ENCODE results near the gene COIL. TPM values are rescaled to one million over a fixed set of nuclear protein-coding genes. Genes with fewer than 3 reads are reported as not detected.
A peak's percentile ranks its signal among the peaks of the same experiment; 100 is the strongest.

The COIL gene, protein sequence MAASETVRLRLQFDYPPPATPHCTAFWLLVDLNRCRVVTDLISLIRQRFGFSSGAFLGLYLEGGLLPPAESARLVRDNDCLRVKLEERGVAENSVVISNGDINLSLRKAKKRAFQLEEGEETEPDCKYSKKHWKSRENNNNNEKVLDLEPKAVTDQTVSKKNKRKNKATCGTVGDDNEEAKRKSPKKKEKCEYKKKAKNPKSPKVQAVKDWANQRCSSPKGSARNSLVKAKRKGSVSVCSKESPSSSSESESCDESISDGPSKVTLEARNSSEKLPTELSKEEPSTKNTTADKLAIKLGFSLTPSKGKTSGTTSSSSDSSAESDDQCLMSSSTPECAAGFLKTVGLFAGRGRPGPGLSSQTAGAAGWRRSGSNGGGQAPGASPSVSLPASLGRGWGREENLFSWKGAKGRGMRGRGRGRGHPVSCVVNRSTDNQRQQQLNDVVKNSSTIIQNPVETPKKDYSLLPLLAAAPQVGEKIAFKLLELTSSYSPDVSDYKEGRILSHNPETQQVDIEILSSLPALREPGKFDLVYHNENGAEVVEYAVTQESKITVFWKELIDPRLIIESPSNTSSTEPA
- polyA plus RNA-seq (2013, experiment 1 of 4) = 30.7 TPM
- 27.3 TPM for polyA plus RNA-seq (2013, experiment 2 of 4)
- 23.4 TPM for polyA plus RNA-seq (2013, experiment 3 of 4)
- polyA plus RNA-seq (2013, experiment 4 of 4) = 26.3 TPM

DNA sequence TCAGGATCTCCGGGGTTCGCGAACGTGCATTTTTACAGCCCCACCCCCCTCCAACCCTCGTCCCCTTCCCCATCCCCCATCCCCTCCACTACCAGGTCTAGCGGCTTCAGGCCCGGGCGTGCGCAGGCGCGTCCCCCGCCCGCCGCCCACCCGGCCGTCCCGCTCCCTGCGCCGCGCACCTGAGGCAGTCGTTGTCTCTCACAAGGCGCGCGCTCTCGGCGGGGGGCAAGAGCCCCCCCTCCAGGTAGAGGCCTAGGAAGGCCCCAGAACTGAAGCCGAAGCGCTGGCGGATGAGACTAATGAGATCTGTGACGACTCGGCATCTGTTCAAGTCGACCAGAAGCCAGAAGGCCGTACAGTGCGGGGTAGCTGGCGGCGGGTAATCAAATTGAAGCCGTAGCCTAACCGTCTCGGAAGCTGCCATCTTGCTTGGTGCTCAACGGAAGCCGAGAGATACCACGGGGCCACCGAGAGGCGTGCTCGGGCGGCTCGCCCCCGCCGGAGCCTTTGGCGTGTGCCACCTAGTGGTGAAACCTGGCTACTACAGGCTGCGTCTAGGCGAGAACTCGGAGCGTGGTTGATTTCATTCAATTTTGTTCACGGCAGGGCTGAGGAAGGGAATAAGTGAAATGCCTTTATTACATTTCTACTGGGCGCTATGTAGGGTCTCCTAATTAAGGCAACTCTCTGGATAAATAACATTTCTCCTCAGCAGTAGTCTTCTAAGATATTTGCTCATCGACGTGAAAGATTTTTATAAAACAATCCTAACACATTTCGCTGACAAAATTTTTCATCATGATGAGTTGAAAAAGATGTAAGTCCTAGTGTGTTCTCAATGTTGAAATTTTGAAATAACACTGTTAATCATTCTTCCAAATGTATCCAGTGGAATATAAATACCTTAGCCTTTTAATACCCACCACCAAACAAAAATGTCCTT is at the start of gene COIL:
COIL (minus strand) TSS at position 455 of the 943 bp plus-strand sequence; CDS start at position 424, 31 bp downstream.
- WGBS, 2 experiments = 1 to 6% methylated on average over 55 to 59 of the region's 59 CpGs
- Histone ChIP-seq H3K4me3 (ENCODE audit: insufficient read depth, low read depth, low read length) (peak within 1 kb of the TSS; percentile 95), H3K27me3 (ENCODE audit: control insufficient read depth, insufficient read depth, low read length, poor library complexity, severe bottlenecking) (no peaks in the 10 kb centered on the region), H3K36me3 (ENCODE audit: control insufficient read depth, insufficient read depth, low read length) (no peaks in the 10 kb centered on the region), H3K9me3 (ENCODE audit: control insufficient read depth, low read length) (no peaks in the 10 kb centered on the region), H3K27ac (ENCODE audit: insufficient read depth, low read depth, low read length, poor library complexity, severe bottlenecking) (peak within 1 kb of the TSS; percentile 98), H3K4me1 (ENCODE audit: control insufficient read depth, insufficient read depth, low read length) (peaks cover 6% of the 10 kb centered on the region)

DNA sequence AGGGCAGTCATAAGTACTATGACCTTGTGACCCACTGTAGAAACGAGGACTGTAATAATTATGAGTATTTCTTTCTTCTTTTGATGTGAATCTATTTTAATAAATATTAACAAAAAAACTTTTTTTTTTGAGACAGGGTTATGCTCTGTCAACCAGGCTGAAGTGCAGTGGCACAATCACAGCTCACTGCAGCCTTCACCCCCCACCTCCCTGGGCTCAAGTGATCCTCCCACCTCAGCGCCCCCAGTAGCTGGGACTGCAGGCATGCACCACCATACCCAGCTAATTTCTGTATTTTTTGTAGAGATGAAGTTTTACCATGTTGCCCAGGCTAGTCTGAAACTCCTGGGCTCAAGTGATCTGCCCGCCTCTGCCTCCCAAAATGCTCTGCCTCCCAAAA is 49.6 kb upstream of the COIL start:
- Histone ChIP-seq H3K4me1 (ENCODE audit: control insufficient read depth, insufficient read depth, low read length) (no peaks in the 10 kb centered on the region), H3K36me3 (ENCODE audit: control insufficient read depth, insufficient read depth, low read length) (no peaks in the 10 kb centered on the region), H3K9me3 (ENCODE audit: control insufficient read depth, low read length) (no peaks in the 10 kb centered on the region), H3K4me3 (ENCODE audit: insufficient read depth, low read depth, low read length) (no peak overlapping the region), H3K27me3 (ENCODE audit: control insufficient read depth, insufficient read depth, low read length, poor library complexity, severe bottlenecking) (no peaks in the 10 kb centered on the region), H3K27ac (ENCODE audit: insufficient read depth, low read depth, low read length, poor library complexity, severe bottlenecking) (no peak overlapping the region)
- 73 to 89% methylated on average over 2 of the region's 3 CpGs for WGBS, 2 experiments

DNA sequence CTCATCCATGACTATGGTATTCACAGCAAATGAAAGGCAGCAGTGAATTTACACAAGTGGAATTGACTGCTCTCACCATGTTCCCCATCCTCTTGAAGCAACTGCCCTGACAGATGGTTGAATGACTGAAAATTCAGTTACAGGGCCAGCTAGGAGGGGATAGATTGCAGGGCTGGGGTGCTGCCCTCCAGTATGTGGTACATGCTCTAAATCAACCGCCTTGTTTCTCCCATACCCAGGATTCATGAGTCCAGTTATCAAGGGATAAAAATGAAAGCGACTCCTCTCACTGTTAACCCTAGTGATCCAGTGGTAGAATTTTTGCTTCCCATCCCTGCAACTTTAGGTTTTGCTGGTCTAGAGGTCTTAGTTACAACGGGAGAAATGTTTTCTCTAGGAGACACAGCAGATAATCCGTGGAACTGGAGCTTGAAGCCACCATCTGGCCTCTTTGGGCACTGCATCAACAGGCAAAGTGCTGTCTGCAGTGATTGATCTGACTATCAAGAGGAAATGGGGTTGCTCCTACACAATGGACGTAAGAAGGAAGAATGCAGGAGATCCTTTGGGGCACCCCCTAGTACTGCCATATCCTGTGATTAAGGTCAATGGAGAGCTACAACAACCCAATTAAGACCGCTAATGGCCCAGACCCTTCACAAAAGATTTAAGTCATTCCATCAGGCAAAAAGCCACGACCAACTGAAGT is 49.0 kb upstream of the COIL start:
- 57 to 58% methylated on average over 7 of the region's 7 CpGs for WGBS, 2 experiments
- Histone ChIP-seq H3K9me3 (ENCODE audit: control insufficient read depth, low read length) (no peaks in the 10 kb centered on the region), H3K4me3 (ENCODE audit: insufficient read depth, low read depth, low read length) (no peak overlapping the region), H3K27me3 (ENCODE audit: control insufficient read depth, insufficient read depth, low read length, poor library complexity, severe bottlenecking) (no peaks in the 10 kb centered on the region), H3K27ac (ENCODE audit: insufficient read depth, low read depth, low read length, poor library complexity, severe bottlenecking) (no peak overlapping the region), H3K4me1 (ENCODE audit: control insufficient read depth, insufficient read depth, low read length) (no peaks in the 10 kb centered on the region), H3K36me3 (ENCODE audit: control insufficient read depth, insufficient read depth, low read length) (no peaks in the 10 kb centered on the region)

DNA sequence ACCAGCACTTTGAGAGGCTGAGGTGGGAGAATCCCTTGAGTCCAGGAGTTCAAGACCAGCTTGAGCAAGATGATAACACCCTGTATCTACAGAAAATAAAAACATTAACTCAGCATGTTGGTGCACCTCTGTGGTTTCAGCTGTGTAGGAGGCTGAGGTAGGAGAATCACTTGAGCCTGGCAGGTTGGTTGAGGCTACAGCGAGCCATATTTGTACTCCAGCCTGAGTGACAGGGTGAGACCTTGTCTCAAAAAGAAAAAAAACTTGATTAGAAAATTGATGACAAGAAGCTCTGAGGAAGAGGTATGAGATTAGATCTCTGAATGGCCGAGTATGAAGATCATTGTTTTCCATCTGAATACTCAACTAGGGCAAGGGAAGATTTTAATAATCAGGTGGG is 48.1 kb upstream of the COIL start:
- H3K9me3 ChIP-seq (ENCODE audit: control insufficient read depth, low read length) = no peaks in the 10 kb centered on the region
- H3K4me1 ChIP-seq (ENCODE audit: control insufficient read depth, insufficient read depth, low read length) = no peaks in the 10 kb centered on the region
- no peak overlapping the region for H3K4me3 ChIP-seq (ENCODE audit: insufficient read depth, low read depth, low read length)
- WGBS, 2 experiments = 88 to 95% methylated on average over 2 of the region's 2 CpGs
- H3K27me3 ChIP-seq (ENCODE audit: control insufficient read depth, insufficient read depth, low read length, poor library complexity, severe bottlenecking) = no peaks in the 10 kb centered on the region
- H3K36me3 ChIP-seq (ENCODE audit: control insufficient read depth, insufficient read depth, low read length) = no peaks in the 10 kb centered on the region
- H3K27ac ChIP-seq (ENCODE audit: insufficient read depth, low read depth, low read length, poor library complexity, severe bottlenecking) = no peak overlapping the region

DNA sequence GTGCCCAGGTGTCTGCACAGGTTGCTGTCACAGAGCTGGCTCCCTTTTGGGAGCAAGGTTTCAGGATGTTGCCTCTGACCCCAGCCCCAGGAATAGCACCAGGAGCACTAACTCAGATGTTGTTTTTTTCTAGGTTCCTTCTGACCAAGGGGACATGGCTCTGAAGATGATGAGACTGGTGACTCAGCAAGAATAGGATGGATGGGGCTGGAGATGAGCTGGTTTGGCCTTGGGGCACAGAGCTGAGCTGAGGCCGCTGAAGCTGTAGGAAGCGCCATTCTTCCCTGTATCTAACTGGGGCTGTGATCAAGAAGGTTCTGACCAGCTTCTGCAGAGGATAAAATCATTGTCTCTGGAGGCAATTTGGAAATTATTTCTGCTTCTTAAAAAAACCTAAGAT is 45.2 kb upstream of the COIL start:
- H3K27me3 ChIP-seq (ENCODE audit: control insufficient read depth, insufficient read depth, low read length, poor library complexity, severe bottlenecking) = no peaks in the 10 kb centered on the region
- no peaks in the 10 kb centered on the region for H3K36me3 ChIP-seq (ENCODE audit: control insufficient read depth, insufficient read depth, low read length)
- H3K4me3 ChIP-seq (ENCODE audit: insufficient read depth, low read depth, low read length) = no peak overlapping the region
- H3K9me3 ChIP-seq (ENCODE audit: control insufficient read depth, low read length) = no peaks in the 10 kb centered on the region
- H3K4me1 ChIP-seq (ENCODE audit: control insufficient read depth, insufficient read depth, low read length) = no peaks in the 10 kb centered on the region
- H3K27ac ChIP-seq (ENCODE audit: insufficient read depth, low read depth, low read length, poor library complexity, severe bottlenecking) = no peak overlapping the region
- 98% methylated on average over 2 of the region's 2 CpGs for WGBS, 2 experiments

DNA sequence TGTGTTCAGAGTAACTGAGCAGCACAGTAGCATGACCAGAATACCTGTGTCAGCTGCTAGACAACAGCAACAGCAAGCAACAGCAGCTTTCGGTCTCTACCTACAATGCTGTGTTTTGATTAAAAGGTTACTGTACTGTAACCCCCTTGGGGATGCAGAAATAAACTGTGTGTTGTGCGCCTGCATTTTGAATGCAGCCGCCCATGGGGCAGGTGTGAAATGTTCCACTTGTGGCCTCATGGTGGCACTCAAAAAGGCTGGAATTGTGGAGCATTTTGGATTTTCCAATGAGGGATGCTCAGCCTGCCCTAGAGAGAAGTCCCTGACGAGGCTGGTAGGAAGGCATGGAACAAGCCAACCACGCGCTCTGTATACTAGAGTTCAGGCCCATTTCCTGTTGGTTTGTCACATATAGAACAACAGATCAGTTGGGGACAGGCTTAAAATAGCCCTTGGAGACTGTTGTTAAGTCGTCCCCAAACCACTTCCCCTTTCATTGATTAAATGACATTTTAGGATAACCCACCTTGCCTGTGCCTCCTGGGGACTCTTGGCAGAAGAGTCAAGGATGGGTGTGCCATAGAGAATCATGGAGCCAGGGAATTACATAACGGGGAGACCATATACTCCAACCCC is 44.2 kb upstream of the COIL start:
- Histone ChIP-seq H3K36me3 (ENCODE audit: control insufficient read depth, insufficient read depth, low read length) (no peaks in the 10 kb centered on the region), H3K4me3 (ENCODE audit: insufficient read depth, low read depth, low read length) (no peak overlapping the region), H3K27ac (ENCODE audit: insufficient read depth, low read depth, low read length, poor library complexity, severe bottlenecking) (no peak overlapping the region), H3K9me3 (ENCODE audit: control insufficient read depth, low read length) (no peaks in the 10 kb centered on the region), H3K27me3 (ENCODE audit: control insufficient read depth, insufficient read depth, low read length, poor library complexity, severe bottlenecking) (no peaks in the 10 kb centered on the region), H3K4me1 (ENCODE audit: control insufficient read depth, insufficient read depth, low read length) (no peaks in the 10 kb centered on the region)
- WGBS, 2 experiments = 85 to 88% methylated on average over 8 of the region's 8 CpGs

DNA sequence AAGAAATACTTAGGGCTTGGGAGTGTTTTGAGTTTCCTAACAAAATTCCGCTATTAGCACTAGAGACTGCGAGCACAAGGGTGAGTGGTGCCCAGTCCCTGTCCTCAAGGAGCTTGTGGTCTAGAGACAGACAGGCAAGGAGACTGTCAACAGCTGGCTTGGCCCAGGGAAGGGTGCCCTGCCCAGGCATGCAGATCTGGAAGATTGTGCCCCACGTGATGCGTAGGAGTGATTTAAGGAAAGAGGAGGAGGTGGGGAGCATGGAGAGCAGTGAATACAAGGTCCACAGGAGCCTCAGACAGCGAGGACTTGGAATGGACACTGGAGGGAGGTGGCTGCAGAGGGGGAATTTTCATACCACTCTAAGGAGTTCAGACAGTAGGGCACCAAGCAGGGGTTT is 42.1 kb upstream of the COIL start:
- H3K27ac ChIP-seq (ENCODE audit: insufficient read depth, low read depth, low read length, poor library complexity, severe bottlenecking) = no peak overlapping the region
- no peaks in the 10 kb centered on the region for H3K4me1 ChIP-seq (ENCODE audit: control insufficient read depth, insufficient read depth, low read length)
- no peaks in the 10 kb centered on the region for H3K36me3 ChIP-seq (ENCODE audit: control insufficient read depth, insufficient read depth, low read length)
- WGBS, 2 experiments = 92 to 95% methylated on average over 5 of the region's 5 CpGs
- H3K9me3 ChIP-seq (ENCODE audit: control insufficient read depth, low read length) = no peaks in the 10 kb centered on the region
- no peak overlapping the region for H3K4me3 ChIP-seq (ENCODE audit: insufficient read depth, low read depth, low read length)
- no peaks in the 10 kb centered on the region for H3K27me3 ChIP-seq (ENCODE audit: control insufficient read depth, insufficient read depth, low read length, poor library complexity, severe bottlenecking)

DNA sequence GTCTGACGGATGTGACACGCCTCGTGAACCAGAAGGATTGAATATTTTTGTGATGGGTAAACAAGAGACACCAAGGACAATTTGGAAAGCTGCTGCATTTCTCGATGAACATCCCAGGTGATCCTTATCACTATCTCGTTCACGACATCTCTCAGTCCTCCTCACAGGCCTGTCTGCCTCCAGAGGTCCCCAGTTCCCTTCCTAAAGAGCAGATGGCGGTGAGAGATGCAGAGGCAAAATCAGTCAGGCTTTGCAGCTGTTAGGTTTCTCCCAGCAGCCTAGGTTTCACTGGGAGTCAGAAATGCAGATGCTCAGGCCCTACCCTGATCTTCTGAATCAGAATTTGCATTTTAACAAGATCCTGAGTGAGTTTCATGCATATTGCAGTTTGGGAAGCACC is 40.7 kb upstream of the COIL start:
- WGBS, 2 experiments = 92 to 96% methylated on average over 7 of the region's 7 CpGs
- Histone ChIP-seq H3K27ac (ENCODE audit: insufficient read depth, low read depth, low read length, poor library complexity, severe bottlenecking) (no peak overlapping the region), H3K9me3 (ENCODE audit: control insufficient read depth, low read length) (no peaks in the 10 kb centered on the region), H3K36me3 (ENCODE audit: control insufficient read depth, insufficient read depth, low read length) (peaks cover 4% of the 10 kb centered on the region), H3K4me1 (ENCODE audit: control insufficient read depth, insufficient read depth, low read length) (no peaks in the 10 kb centered on the region), H3K27me3 (ENCODE audit: control insufficient read depth, insufficient read depth, low read length, poor library complexity, severe bottlenecking) (no peaks in the 10 kb centered on the region), H3K4me3 (ENCODE audit: insufficient read depth, low read depth, low read length) (no peak overlapping the region)

DNA sequence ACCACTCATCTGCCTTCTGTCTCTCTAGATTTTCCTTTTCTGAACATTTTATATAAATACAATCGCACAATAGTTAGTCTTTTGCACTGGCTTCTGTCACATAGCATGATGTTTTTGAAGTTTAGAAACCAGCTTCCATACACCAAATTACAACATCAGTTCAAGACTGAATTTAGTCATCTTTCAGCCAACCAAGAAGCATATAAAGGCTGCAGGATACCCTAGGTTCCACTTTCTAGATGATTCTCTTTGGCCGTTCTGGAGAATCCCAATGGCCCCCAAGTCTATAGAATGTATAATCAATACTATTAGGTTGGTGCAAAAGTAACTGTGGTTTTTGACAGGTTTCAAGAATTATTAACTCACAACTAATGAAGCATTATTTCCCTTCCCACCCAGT is 36.5 kb upstream of the COIL start:
- Histone ChIP-seq H3K4me3 (ENCODE audit: insufficient read depth, low read depth, low read length) (no peak overlapping the region), H3K27me3 (ENCODE audit: control insufficient read depth, insufficient read depth, low read length, poor library complexity, severe bottlenecking) (no peaks in the 10 kb centered on the region), H3K36me3 (ENCODE audit: control insufficient read depth, insufficient read depth, low read length) (peaks cover 4% of the 10 kb centered on the region), H3K9me3 (ENCODE audit: control insufficient read depth, low read length) (no peaks in the 10 kb centered on the region), H3K27ac (ENCODE audit: insufficient read depth, low read depth, low read length, poor library complexity, severe bottlenecking) (no peak overlapping the region), H3K4me1 (ENCODE audit: control insufficient read depth, insufficient read depth, low read length) (no peaks in the 10 kb centered on the region)
- WGBS, 2 experiments = 96 to 97% methylated on average over 2 of the region's 2 CpGs
